Activated naive CD8-positive, alpha-beta T cell (primary cell): Measurements from ENCODE around the gene MYRIP.
"Not testable (repeated sequence)": the region's sequence is repeated elsewhere in the genome, so short reads cannot be mapped to it uniquely, and the experiment has no call there.

Experiments
- H3K27ac Mint-ChIP-seq: one replicate; pipeline ENCODE4 v1.8.0; 2021; ENCODE audit warnings: mixed read lengths
- H3K27me3 Mint-ChIP-seq: one replicate; pipeline ENCODE4 v1.8.0; 2021; ENCODE audit warnings: mixed read lengths
- H3K36me3 Mint-ChIP-seq: one replicate; pipeline ENCODE4 v1.8.0; 2021; ENCODE audit warnings: mixed read lengths
- H3K4me1 Mint-ChIP-seq: one replicate; pipeline ENCODE4 v1.8.0; 2021; ENCODE audit warnings: low read depth, mixed read lengths
- H3K4me3 Mint-ChIP-seq: one replicate; pipeline ENCODE4 v1.8.0; 2021; ENCODE audit warnings: mild to moderate bottlenecking, mixed read lengths
- H3K9me3 Mint-ChIP-seq: one replicate; pipeline ENCODE4 v1.8.0; 2021; ENCODE audit warnings: low read depth, mixed read lengths

The MYRIP gene

DNA sequence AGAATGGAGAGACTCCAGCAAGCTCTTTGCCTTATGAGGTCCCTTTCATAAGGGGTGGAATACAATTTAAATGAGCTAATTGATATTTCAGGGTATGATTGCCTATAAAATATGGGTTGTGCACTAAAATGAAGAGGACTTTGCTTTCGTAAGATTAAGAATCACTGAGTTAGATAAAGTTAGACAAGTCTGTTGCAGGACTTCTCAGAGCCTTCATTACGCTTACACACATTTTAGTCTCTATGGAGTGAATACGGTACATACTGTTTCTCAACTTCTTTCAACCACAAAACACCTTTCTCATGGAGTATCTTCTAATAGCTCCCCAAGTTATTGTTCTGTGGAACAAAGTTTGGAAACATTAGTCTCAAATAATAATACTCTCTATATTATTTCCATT, 17.8 kb upstream of the MYRIP start:
- Mint-ChIP-seq H3K27ac (no peak overlapping the region), H3K4me3 (no peak overlapping the region)

DNA sequence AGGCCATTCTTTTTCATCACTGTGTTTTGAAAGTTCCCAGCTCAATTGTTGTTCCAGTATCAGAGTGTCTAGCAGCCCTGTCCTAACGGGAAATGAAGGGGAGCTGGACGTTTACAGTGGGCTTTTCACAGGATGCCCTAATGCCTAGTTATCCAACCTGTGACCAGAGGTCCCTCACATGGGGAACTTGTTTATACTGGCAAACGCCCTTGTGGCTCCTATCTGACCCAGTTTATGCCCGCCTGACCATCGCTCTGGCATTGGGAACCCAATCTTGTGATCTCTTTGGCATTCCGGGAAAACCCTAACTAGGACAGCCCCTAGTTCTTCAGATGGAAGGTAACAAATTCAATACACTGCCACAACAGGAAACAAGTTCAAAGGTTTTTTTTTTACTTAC, 14.5 kb upstream of the MYRIP start:
- no peaks in the 10 kb centered on the region for H3K36me3 Mint-ChIP-seq

More for the DNA sequence above, 17.8 kb upstream of the MYRIP start:
- Mint-ChIP-seq H3K9me3 (peaks cover 4% of the 10 kb centered on the region), H3K27me3 (peaks cover 10% of the 10 kb centered on the region), H3K4me1 (no peaks in the 10 kb centered on the region), H3K36me3 (no peaks in the 10 kb centered on the region)

GRCh38 chr3:39801216-39801615, 8.2 kb upstream of the MYRIP start:
- peaks cover 28% of the 10 kb centered on the region for H3K27me3 Mint-ChIP-seq
- H3K9me3 Mint-ChIP-seq: peaks cover 8% of the 10 kb centered on the region
- no peaks in the 10 kb centered on the region for H3K36me3 Mint-ChIP-seq
- no peak overlapping the region for H3K27ac Mint-ChIP-seq
- no peaks in the 10 kb centered on the region for H3K4me1 Mint-ChIP-seq
- H3K4me3 Mint-ChIP-seq: no peak overlapping the region

More for the DNA sequence above, 14.5 kb upstream of the MYRIP start:
- H3K27ac Mint-ChIP-seq: no peak overlapping the region
- H3K4me1 Mint-ChIP-seq: no peaks in the 10 kb centered on the region
- peaks cover 4% of the 10 kb centered on the region for H3K9me3 Mint-ChIP-seq
- H3K4me3 Mint-ChIP-seq: no peak overlapping the region
- H3K27me3 Mint-ChIP-seq: peaks cover 14% of the 10 kb centered on the region

DNA sequence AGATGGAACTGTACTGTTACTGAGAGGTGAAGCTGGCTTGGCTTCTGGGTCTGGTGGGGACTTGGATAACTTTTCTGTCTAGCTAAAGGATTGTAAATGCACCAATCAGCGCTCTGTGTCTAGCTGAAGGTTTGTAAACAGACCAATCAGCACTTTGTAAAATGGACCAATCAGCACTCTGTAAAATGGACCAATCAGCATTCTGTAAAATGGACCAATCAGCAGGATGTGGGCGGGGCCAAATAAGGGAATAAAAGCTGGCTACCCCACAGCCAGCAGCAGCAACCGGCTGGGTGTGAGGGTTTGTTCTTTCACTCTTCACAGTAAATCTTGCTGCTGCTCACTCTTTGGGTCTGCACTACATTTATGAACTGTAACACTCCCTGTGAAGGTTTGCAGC, 6.9 kb upstream of the MYRIP start:
- not testable (repeated sequence) for H3K27ac Mint-ChIP-seq, H3K4me3 Mint-ChIP-seq, H3K36me3 Mint-ChIP-seq, H3K4me1 Mint-ChIP-seq, H3K9me3 Mint-ChIP-seq
- peaks cover 30% of the 10 kb centered on the region for H3K27me3 Mint-ChIP-seq

GRCh38 chr3:39803956-39804355, 5.5 kb upstream of the MYRIP start:
- no peak overlapping the region for H3K27ac Mint-ChIP-seq
- H3K4me1 Mint-ChIP-seq: peaks cover 5% of the 10 kb centered on the region
- no peaks in the 10 kb centered on the region for H3K36me3 Mint-ChIP-seq
- H3K9me3 Mint-ChIP-seq: peaks cover 8% of the 10 kb centered on the region
- H3K4me3 Mint-ChIP-seq: no peak overlapping the region
- peaks cover 42% of the 10 kb centered on the region for H3K27me3 Mint-ChIP-seq

DNA sequence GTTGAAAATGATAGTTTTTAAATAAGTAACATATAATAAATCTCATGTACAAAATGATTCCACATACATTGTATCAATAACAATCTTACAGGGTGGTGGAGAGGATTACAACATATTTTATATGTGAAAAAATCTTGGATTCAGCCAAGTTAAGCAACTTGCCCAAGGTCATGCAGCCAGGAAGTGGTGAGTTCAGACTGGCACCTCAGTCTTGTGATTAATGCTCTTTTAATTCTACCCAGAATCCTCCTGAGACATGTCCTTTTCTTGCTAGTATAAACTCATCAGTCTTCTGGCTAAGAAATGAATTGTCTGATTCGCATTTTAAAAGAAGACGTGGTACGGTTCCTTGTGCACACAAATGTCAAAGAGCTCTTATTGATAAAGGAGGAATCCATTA, 4.5 kb upstream of the MYRIP start:
- no peaks in the 10 kb centered on the region for H3K36me3 Mint-ChIP-seq
- H3K4me3 Mint-ChIP-seq: no peak overlapping the region
- H3K4me1 Mint-ChIP-seq: peaks cover 8% of the 10 kb centered on the region
- no peak overlapping the region for H3K27ac Mint-ChIP-seq
- H3K9me3 Mint-ChIP-seq: peaks cover 8% of the 10 kb centered on the region
- peaks cover 38% of the 10 kb centered on the region for H3K27me3 Mint-ChIP-seq

DNA sequence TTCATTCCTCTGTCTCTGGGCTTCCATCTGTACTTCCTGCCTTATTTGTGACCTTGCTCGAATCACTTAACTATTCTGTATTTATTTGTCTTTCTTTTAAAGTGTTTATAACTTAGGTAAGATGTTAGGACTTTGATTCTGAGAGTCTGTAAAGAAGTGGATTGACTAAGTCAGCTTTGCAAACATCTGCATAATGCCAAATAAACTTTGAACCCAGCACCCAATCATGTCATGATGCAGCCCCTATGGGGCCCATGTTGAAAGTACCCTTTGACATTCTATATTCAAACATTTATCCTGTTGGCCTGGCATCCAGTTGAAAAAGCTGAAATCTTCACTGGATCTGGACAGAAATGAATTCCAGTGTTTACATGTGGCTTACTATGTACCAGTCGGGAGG, 3.8 kb upstream of the MYRIP start:
- Mint-ChIP-seq H3K36me3 (no peaks in the 10 kb centered on the region), H3K9me3 (peaks cover 8% of the 10 kb centered on the region)

GRCh38 chr3:39806820-39807219, 2.6 kb upstream of the MYRIP start:
- Mint-ChIP-seq H3K36me3 (no peaks in the 10 kb centered on the region), H3K9me3 (peaks cover 8% of the 10 kb centered on the region), H3K27ac (no peak overlapping the region), H3K27me3 (peaks cover 49% of the 10 kb centered on the region), H3K4me1 (peaks cover 17% of the 10 kb centered on the region), H3K4me3 (no peak overlapping the region)

More for the DNA sequence above, 3.8 kb upstream of the MYRIP start:
- peaks cover 43% of the 10 kb centered on the region for H3K27me3 Mint-ChIP-seq
- peaks cover 15% of the 10 kb centered on the region for H3K4me1 Mint-ChIP-seq
- no peak overlapping the region for H3K27ac Mint-ChIP-seq
- no peak overlapping the region for H3K4me3 Mint-ChIP-seq

DNA sequence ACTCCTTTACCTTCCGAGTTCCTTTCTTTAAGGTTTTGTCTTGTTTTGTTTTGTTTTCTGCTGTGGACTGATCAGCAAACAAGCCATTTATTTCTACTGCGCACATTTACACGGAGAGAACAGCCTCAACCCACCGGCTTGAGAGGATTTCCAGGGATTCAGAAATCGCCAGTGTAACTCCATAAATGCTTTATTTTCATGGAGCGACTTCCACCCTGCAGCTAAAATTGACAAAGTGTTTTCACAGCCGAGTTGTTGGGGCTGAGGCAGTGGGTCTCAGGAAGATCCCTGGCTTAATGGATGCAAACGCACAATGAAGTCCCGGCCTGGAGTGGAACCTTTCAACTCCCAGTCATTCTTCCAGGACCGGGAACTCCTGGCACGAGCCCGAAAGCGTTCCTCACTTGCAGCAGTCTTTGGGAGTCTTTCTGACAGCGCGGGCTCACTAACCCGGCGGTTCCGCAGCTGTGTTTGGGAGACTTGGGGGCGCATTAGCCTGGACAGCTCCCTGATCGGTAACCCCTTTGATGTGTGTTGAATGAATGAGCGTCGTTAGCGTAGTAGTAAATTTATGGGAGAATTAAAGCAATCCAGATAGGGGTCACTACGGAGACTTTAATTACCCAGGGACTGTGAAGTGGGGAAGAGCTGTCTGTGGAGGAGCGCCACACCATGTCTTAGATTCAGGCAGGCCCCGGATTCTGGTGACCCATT, 785 bp upstream of the MYRIP start:
- Mint-ChIP-seq H3K27me3 (peaks cover 52% of the 10 kb centered on the region), H3K9me3 (peaks cover 6% of the 10 kb centered on the region), H3K36me3 (no peaks in the 10 kb centered on the region), H3K4me1 (peaks cover 17% of the 10 kb centered on the region), H3K4me3 (peak overlapping the region; percentile 77), H3K27ac (no peak overlapping the region)

DNA sequence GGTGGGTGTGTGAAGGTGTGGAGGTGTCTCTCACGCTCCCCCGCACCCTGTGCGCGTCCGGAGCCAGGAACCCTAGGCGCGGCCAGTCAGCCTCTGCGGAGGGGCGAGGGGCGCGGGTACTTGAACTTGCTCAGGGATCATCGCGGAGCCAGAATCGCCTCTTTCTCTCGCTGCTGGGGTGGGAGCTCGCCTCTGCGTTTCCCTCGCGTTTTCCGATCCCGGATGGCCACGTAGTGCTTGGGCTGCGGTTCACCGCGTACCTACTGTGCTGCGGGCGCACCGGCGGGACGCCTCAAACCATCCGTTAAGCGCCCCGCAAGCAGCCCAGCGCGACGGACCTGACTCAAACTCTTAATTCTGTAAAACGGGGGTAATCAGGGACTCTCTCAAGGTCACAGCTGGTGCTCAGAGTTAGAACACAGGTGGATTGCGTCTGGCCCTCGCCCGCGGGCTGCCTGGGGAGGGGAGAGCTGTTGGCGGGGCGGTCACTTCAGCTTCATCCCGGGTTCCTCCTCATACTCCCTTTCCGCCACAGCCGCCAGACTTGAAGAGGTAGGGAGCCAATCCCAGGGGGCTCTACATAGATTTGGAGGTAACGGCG, 686 bp downstream of the MYRIP start:
- H3K27ac Mint-ChIP-seq: no peak overlapping the region
- H3K4me3 Mint-ChIP-seq: peak overlapping the region; percentile 77
- no peaks in the 10 kb centered on the region for H3K36me3 Mint-ChIP-seq
- H3K27me3 Mint-ChIP-seq: peaks cover 42% of the 10 kb centered on the region
- H3K9me3 Mint-ChIP-seq: no peaks in the 10 kb centered on the region
- peaks cover 17% of the 10 kb centered on the region for H3K4me1 Mint-ChIP-seq

- peak overlapping the region; percentile 77 for H3K4me3 Mint-ChIP-seq
- no peak overlapping the region for H3K27ac Mint-ChIP-seq
- peaks cover 17% of the 10 kb centered on the region for H3K4me1 Mint-ChIP-seq
- H3K36me3 Mint-ChIP-seq: no peaks in the 10 kb centered on the region
- H3K27me3 Mint-ChIP-seq: peaks cover 42% of the 10 kb centered on the region
- H3K9me3 Mint-ChIP-seq: no peaks in the 10 kb centered on the region
Measured at GRCh38 chr3:39810647-39811161, 1.3 kb downstream of the MYRIP start.

- no peak overlapping the region for H3K27ac Mint-ChIP-seq
- H3K4me1 Mint-ChIP-seq: peaks cover 17% of the 10 kb centered on the region
- peaks cover 40% of the 10 kb centered on the region for H3K27me3 Mint-ChIP-seq
- H3K9me3 Mint-ChIP-seq: no peaks in the 10 kb centered on the region
- H3K4me3 Mint-ChIP-seq: no peak overlapping the region
- no peaks in the 10 kb centered on the region for H3K36me3 Mint-ChIP-seq
Measured at GRCh38 chr3:39811561-39811960, 2.2 kb downstream of the MYRIP start.

- H3K9me3 Mint-ChIP-seq: no peaks in the 10 kb centered on the region
- no peak overlapping the region for H3K27ac Mint-ChIP-seq
- peaks cover 39% of the 10 kb centered on the region for H3K27me3 Mint-ChIP-seq
- H3K36me3 Mint-ChIP-seq: no peaks in the 10 kb centered on the region
- no peak overlapping the region for H3K4me3 Mint-ChIP-seq
- peaks cover 17% of the 10 kb centered on the region for H3K4me1 Mint-ChIP-seq
Measured at GRCh38 chr3:39812537-39812936, 3.1 kb downstream of the MYRIP start.

GRCh38 chr3:39814007-39814406, 4.6 kb downstream of the MYRIP start:
- Mint-ChIP-seq H3K9me3 (no peaks in the 10 kb centered on the region), H3K4me1 (peaks cover 12% of the 10 kb centered on the region), H3K27me3 (peaks cover 26% of the 10 kb centered on the region)

GRCh38 chr3:39819899-39820298, 10.5 kb downstream of the MYRIP start:
- no peaks in the 10 kb centered on the region for H3K36me3 Mint-ChIP-seq

More at GRCh38 chr3:39814007-39814406, 4.6 kb downstream of the MYRIP start:
- H3K4me3 Mint-ChIP-seq: no peak overlapping the region
- no peaks in the 10 kb centered on the region for H3K36me3 Mint-ChIP-seq
- no peak overlapping the region for H3K27ac Mint-ChIP-seq

More at GRCh38 chr3:39819899-39820298, 10.5 kb downstream of the MYRIP start:
- Mint-ChIP-seq H3K4me3 (no peak overlapping the region), H3K9me3 (no peaks in the 10 kb centered on the region), H3K27me3 (peaks cover 8% of the 10 kb centered on the region), H3K4me1 (no peaks in the 10 kb centered on the region), H3K27ac (no peak overlapping the region)
